NOMO-1 treated with DMSO at 0.1 percent for 48 hours (cell line): Measurements from ENCODE around the gene AADAC.
A peak's percentile ranks its signal among the peaks of the same experiment; 100 is the strongest.
"Not testable (repeated sequence)": the region's sequence is repeated elsewhere in the genome, so short reads cannot be mapped to it uniquely, and the experiment has no call there.

Source experiments
- DNase-seq: peaks from one replicate; lab custom pipeline; 2025; ENCODE audit not compliant: unreplicated experiment; lab: John Stamatoyannopoulos, UW

Gene AADAC

DNA sequence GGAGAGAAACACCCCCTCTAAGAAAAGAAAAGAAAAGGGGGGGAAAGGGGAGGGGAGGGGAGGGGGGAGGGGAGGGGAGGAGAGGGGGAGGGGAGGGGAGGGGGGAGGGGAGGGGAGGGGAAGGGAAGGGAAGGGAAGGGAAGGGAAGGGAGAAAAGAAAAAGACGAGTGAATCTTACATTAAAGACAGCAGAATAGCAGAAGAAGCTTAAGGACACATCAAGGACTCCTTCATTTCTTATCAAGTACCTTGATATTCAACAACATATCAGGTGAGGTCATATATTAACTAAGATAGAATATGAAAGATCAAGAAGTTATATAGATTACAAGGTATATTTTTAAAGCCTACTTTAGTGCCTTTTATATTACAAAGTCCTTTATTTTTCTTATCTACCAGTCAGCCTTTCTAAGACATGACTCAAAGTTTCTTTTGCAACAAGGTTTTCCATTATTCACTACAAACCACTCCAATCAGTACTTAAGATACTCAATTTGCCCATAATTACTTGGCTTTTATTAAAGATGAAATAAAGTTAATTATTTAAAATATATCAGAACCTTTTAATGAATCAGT, 17.7 kb upstream of the AADAC start:
- DNase-seq, result no peak

- DNase-seq, result no peak
Measured at GRCh38 chr3:151798466-151798865, 15.4 kb upstream of the AADAC start.

- no peak for DNase-seq
Measured at GRCh38 chr3:151800431-151800830, 13.5 kb upstream of the AADAC start.

- DNase-seq, result no peak
Measured at GRCh38 chr3:151804267-151804666, 9.6 kb upstream of the AADAC start.

- no peak for DNase-seq
Measured at GRCh38 chr3:151806838-151807237, 7.1 kb upstream of the AADAC start.

GRCh38 chr3:151808926-151809325, 5.0 kb upstream of the AADAC start:
- not testable (repeated sequence) for DNase-seq

DNA sequence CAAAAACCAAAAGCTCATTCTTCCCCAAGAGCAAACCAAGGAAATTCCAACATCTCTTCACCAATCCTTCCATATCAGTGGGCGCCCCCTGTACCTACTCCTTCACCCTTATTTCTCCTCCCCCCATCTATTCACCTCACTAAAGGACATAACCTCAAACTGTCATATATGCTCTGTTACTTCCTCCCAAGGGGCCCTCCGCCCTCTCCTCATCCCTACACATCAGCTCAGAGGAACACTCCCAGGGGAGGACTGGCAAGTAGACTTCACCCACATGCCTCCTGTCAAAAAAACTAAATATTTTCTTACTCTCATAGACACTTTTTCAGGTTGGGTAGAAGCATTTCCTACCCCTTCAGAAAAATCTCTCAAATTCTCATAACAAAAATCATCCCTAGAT, 2.4 kb upstream of the AADAC start:
- DNase-seq, result no peak

DNA sequence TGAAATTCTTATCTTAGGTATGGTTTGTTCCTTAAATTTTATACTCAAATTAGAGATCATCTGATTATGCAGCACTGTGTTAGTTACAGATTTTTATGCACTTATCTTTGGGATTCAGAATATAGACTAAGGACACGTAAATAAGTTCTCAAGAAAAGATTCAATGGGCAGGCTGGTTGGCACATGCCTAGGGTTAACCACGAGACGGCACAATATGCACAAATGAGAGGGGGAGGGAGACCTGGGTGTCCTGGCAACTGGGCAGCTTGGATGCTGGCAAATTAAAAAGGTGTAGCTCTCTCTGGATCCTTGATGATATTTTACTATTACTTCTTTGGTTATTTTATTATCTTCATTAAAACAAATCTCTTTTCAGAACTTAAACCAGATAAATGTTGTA, 672 bp downstream of the AADAC start:
- no peak for DNase-seq

- DNase-seq, result no peak
Measured at GRCh38 chr3:151816091-151816604, 2.2 kb downstream of the AADAC start.

- no peak for DNase-seq
Measured at GRCh38 chr3:151817473-151817872, 3.6 kb downstream of the AADAC start.

DNA sequence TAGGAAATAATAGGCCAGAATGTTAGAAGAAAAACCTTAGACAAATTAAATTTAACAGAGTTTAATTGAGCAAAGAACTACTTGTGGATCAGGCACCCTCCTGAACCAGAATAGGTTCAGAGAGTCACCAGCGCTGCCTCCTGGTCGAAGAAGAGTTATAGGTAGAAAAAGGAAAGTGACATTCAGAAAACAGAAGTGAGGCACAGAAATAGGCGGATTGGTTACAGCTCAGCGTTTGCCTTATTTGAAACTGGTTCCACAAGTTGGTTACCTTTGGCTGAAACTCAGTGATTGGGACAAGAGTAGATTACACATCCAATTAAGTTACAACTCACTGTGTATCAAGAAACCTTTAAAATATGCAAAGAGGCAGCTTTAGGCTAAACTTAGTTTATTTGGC, 4.4 kb downstream of the AADAC start:
- DNase-seq, result no peak

GRCh38 chr3:151819910-151820309, 6.0 kb downstream of the AADAC start:
- no peak for DNase-seq

- DNase-seq, result no peak
Measured at GRCh38 chr3:151827816-151828215, 13.9 kb downstream of the AADAC start.

- no peak for DNase-seq
Measured at GRCh38 chr3:151835751-151836525, 22.0 kb downstream of the AADAC start.

GRCh38 chr3:151837057-151837456, 23.1 kb downstream of the AADAC start:
- DNase-seq, result peak; percentile 64

DNA sequence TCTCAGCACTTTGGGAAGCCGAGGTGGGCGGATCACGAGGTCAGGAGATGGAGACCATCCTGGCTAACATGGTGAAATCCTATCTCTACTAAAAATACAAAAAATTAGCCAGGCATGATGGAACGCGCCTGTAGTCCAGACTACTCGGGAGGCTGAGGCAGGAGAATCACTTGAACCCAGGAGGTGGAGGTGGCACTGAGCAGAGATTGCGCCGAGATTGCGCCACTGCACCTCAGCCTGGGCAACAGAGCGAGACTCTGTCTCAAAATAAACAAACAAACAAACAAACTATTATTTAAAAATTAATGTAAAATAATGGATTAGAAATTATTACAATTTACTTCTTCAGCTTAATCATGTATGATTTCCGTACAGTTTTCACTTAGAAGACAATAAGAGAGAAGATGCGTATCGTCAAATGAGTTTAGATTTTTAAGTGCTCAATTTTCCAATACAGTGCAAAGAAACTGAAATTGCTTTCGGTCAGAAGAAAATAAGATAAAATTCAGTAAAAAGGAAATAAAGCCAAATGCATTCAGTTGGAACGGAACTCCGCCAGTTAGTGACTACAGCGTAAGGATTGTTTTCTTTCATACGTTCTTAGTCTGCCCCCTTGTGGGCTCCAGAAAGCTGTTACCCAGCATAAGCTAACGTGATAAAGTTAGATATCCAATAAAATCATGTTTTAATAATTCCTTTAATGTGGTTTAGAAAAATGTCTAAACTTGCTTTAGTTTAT, 24.8 kb downstream of the AADAC start:
- DNase-seq, result peak; percentile 96

DNA sequence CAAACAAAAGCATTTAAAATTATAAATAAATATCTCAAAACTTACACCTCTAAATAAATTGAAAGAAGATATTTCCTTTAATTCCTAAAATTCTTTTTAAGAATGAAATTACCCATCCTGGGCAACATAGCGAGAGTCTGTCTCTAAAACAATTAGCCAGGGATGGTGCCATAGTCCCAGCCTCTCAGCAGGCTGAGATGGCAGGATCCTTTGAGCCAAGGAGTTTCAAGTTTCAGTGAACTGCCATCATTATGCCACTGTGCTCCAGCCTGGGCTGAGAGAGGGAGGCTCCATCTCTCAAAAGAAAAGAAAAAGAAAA, 25.4 kb downstream of the AADAC start:
- DNase-seq, result no peak

GRCh38 chr3:151841801-151842200, 27.9 kb downstream of the AADAC start:
- no peak for DNase-seq

- DNase-seq, result no peak
Measured at GRCh38 chr3:151843275-151843674, 29.4 kb downstream of the AADAC start.

- DNase-seq, result no peak
Measured at GRCh38 chr3:151845306-151845905, 31.5 kb downstream of the AADAC start.

GRCh38 chr3:151850065-151850464, 36.1 kb downstream of the AADAC start:
- not testable (repeated sequence) for DNase-seq
